Measurements from ENCODE around the gene CNFN. TPM values are rescaled to one million over a fixed set of nuclear protein-coding genes. Genes with fewer than 3 reads are reported as not detected.

CNFN gene, protein sequence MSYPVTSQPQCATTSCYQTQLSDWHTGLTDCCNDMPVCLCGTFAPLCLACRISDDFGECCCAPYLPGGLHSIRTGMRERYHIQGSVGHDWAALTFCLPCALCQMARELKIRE
- total RNA-seq, result not detected in 2 replicates
- 0.76 TPM for polyA plus RNA-seq (2012)

DNA sequence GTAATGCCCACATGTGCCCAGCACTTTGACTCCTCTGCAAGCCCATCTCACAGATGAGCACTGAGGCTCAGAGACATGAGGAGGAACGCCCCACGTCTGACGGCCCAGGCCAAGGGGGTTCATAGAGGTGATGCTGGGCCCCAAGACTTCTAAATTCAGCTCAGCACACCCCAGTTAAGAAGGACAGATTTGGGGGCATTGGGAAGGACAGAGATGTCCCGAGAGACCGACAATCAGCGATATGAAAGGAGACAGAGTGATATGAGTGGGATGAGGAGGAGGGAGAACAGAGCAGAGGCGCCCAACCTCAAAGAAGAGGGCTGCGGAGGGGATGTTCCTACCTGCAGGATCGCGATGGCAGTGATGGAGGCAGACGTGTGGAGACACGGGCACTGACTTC lies at the start of gene CNFN:
Gene CNFN (minus strand): TSS at position 399 of the 400 bp plus-strand sequence. CDS start 1,260 bp downstream, outside the sequence.
- DNase-seq (ENCODE audit: low read depth), result no peak

GRCh38 chr19:42436006-42436405 lies 45.9 kb upstream of the CNFN start:
- DNase-seq (ENCODE audit: low read depth), result no peak

- DNase-seq (ENCODE audit: low read depth), result no peak
Measured at GRCh38 chr19:42435316-42435715, 45.2 kb upstream of the CNFN start.

- DNase-seq (ENCODE audit: low read depth), result peak; percentile 74
Measured at GRCh38 chr19:42433503-42434260, 43.6 kb upstream of the CNFN start.

GRCh38 chr19:42431486-42431885 lies 41.4 kb upstream of the CNFN start:
- no peak for DNase-seq (ENCODE audit: low read depth)

DNA sequence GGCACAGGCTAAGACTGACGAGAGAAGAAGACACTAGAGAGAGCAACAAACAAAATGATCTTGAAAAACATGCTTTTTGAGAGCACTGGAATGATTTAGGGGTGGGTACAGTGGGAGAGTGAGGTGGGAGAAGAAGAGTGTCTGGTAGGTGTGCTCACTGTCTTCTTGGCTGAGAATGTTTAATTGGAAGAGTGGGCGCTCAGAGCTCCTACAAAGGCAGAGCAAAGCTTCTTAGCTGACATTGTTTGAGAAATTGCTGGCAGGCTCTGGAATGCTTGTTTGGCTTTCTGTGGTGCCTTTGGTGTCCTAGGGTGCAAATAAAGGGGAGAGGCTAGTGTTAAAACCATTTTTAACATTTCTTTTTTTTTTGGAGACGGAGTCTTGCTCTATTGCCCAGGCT lies 38.6 kb upstream of the CNFN start:
- no peak for DNase-seq (ENCODE audit: low read depth)

DNA sequence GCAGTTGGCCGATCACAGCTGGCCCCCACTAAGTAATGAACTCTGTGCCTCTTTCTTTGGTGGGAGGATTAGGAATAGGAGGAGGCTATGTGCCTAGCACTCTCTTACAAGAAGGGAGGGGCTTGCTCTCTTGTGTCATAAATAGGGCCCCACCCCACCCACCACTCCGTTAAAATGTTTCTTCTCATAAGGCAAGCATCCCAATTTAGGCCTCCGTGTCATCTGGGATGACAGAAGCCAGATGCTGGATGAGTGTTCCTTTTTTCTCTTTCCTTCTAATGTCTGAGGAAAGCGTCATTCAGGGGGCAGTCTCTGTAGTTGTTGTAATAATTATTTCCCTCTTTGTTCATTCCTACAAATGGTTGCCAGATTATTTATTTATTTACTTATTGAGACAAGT lies 37.2 kb upstream of the CNFN start, which contains the start of gene LIPE:
Gene LIPE (minus strand): TSS at position 76 of the 400 bp plus-strand sequence. CDS start 239 bp downstream, outside the sequence.
- DNase-seq (ENCODE audit: low read depth), result peak; percentile 18

GRCh38 chr19:42426643-42427042 lies 36.5 kb upstream of the CNFN start:
- DNase-seq (ENCODE audit: low read depth), result no peak

DNA sequence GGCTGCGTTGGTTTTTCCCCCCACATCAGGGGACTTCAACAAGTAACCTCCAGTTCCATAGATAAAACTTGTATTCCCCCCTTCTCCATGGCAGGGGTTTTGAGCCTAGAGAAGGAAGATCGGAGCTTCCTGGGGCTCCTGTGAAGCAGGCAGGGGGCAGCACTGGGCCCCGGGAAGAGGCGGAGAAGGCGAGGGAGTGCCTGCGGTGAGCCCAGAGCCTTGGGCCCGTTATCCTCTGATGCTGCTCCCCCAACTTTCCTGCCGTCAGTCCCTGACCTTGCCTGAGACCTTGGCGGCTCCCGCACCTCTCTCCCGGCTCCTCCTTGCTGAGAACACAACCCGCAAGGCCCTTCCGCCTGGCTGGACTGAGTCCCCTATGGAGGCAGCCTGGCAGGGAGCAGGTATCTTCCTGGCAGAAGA lies 34.6 kb upstream of the CNFN start:
- no peak for DNase-seq (ENCODE audit: low read depth)

GRCh38 chr19:42424345-42424707 lies 34.2 kb upstream of the CNFN start:
- no peak for DNase-seq (ENCODE audit: low read depth)

DNA sequence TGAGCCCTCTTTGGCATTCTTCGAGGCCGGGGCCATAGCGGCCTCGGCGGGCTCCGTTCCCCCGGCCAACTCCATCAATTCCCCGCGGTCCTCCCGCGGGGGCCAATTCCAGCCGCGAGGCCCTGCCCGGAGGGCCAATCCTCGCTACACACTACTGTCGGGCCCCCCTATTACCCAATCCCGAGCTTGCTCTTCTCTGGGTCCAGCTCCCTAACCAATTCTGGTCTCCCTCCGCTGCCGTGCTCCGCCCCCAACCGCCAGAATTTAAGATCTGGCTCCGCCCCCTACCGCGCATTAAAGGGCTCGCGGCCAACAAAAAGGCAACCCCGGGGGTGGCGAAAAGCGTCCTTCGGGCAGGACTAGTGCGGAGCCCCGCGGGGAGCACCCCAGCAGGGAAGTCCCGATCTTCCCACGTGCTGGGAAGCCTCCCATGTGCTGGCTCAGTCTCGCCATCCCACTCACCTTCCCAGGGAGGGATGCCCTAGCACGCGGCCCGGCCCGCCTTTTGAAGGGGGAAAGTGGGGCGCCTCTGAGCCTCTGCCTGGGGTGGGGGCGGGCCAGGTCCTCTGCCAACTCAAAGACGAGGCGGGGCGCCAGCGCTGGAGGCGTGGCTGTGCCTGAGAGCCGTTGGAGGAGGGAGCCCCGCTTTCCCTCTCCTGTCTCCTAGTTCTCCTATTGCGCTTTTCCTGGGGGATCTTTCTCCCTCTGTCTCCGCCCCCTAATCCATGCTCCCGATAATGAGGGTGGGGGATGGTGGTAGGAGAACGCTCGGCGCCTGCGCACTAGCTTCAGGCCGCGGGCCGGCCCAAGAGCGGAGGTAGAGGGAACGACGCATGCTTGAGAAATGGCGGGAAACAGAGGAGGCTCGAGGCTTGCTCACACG lies 33.6 kb upstream of the CNFN start:
- peak; percentile 89 for DNase-seq (ENCODE audit: low read depth)

DNA sequence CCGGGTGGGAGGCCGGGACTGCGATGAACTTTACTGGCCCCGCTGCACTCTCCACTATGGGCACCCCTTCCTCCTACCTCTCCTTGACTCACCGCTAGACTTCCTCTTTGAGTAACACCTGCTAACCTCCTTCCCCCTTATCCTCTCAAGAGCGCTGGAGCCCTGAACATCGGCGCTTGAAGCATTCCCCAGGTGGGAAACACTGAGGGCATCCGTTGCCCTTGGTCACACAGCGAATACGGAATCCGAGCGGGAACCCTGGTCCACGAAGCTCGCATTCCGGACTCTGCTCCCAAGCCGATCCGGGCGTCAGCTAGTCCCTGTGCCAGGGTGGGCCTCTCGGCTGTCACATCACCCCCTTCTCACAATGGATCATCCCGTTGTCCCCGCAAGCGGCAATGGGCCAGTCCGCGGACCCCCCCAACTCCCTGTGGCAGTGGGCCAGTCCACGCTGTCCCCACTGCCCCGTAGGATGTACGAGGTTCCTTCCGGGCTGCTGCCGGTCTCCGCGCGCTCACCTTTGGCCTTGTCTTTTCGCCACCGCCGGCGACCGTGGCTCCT lies 32.9 kb upstream of the CNFN start:
- no peak for DNase-seq (ENCODE audit: low read depth)

GRCh38 chr19:42422092-42422900 lies 32.2 kb upstream of the CNFN start:
- no peak for DNase-seq (ENCODE audit: low read depth)

GRCh38 chr19:42421591-42422031 lies 31.5 kb upstream of the CNFN start:
- no peak for DNase-seq (ENCODE audit: low read depth)

- DNase-seq (ENCODE audit: low read depth), result no peak
Measured at GRCh38 chr19:42421101-42421500, 31.0 kb upstream of the CNFN start.

DNA sequence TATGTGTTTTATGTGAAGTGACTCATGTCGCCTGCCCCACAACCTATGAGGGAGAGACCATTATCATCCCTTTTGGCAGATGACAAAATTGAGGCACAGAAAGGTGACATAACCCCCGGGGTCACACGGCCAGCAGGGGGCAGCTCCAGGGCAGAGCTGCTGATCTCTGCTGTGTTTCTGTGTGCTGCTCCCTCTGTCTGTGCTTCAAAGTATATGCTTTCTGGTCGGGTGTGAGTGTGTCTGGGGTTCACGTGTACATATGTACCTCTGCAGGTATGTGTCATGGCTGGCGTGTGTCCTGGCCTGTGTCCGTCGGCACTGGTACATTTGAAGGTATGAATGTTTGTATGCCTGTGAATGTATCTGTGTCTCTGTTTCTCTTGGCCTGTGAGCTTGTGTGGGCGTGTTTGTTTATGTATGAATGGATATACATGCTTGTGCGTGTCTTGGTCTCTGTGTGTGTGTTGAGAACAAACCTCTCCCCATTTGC lies 30.0 kb upstream of the CNFN start:
- DNase-seq (ENCODE audit: low read depth), result peak; percentile 17

- DNase-seq (ENCODE audit: low read depth), result no peak
Measured at GRCh38 chr19:42419309-42419708, 29.2 kb upstream of the CNFN start.

- peak; percentile 74 for DNase-seq (ENCODE audit: low read depth)
Measured at GRCh38 chr19:42412661-42413076, 22.6 kb upstream of the CNFN start.

DNA sequence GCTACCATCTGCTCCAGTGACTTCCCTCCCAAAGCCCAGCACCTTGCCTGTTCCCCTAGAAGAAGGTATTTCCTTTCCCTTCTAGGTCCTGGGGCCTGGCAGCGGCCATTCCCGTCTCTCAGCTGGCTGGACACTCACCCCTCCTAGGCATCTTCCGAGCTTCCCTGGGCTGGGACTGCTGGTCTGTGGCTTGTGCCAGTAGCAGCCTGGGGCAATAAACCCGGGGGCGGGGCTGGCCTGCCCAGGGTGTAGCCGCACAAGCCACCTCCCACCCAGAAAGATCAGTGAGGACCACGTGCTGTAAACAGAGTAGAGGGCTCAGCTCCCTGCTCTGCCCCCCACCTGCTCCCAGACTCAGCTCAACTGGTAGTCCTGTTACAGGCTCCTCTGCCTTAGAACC lies 22.1 kb upstream of the CNFN start:
- peak; percentile 80 for DNase-seq (ENCODE audit: low read depth)

DNA sequence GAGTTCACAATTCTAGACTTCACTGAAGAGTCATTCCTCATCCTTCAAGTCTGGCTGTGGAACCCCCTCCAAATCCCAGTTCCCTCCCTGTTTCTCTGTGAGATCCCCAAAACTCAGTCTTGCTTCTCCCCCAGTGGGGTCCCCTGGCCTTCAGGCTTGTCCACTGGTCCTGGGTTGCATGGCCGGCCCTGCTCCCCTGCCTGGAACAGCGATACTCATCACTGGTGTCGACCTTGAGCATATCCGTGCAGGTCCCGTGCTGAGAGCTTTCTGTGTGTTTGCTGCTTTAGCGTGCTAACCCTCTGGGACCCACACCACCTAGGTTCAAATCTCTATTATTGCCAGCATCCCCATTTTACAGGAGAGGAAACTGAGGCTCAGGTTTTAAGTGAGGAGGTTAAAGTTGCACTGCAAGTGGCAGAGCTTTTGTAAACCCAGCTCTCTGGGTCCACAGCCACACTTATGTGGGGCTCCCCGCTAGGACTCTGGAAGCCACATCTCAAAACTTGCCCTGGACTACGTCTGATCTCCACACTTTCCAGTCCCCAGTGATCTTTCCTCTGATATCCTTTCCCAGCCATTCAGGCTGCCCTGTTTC lies 21.6 kb upstream of the CNFN start:
- no peak for DNase-seq (ENCODE audit: low read depth)

All from myocyte (in vitro differentiated cells).